Hematopoietic multipotent progenitor cell treated with erythropoietin and hydrocortisone succinate and interleukin-3 and kit ligand, for 15 days (in vitro differentiated cells): ENCODE measurements around the gene HIBADH.
"Not testable (repeated sequence)": the region's sequence is repeated elsewhere in the genome, so short reads cannot be mapped to it uniquely, and the experiment has no call there.

Experiments used
- DNase-seq: peaks from one replicate; pipeline ENCODE4 v3.0.0-alpha.2; 2015; ENCODE audit warnings: low spot score

The HIBADH gene

GRCh38 chr7:27547401-27547800 is 115.3 kb downstream of the HIBADH start:
- no peak for DNase-seq

GRCh38 chr7:27546610-27547009 is 116.1 kb downstream of the HIBADH start:
- no peak for DNase-seq

GRCh38 chr7:27535795-27536194 is 126.9 kb downstream of the HIBADH start:
- DNase-seq: no peak

DNA sequence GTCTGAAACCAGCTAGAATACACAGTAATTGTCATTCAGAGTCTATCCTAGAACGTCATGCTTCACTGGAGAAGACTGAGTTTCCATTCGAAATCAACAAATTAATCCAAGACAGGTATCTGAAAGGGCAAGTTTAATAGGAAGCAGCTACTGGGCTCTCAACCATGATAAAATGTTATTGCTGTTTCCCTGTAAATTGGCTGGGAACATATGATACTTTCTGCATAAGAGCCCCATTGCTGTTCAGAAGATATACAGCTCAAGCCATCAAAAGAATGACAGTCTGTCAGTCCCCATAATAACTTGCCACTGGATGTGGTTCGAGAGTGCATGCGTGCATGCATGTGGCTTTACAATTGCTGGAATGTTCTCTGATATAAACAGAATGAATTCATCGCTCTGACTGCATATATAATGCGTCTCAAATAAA is 129.0 kb downstream of the HIBADH start:
- no peak for DNase-seq

DNA sequence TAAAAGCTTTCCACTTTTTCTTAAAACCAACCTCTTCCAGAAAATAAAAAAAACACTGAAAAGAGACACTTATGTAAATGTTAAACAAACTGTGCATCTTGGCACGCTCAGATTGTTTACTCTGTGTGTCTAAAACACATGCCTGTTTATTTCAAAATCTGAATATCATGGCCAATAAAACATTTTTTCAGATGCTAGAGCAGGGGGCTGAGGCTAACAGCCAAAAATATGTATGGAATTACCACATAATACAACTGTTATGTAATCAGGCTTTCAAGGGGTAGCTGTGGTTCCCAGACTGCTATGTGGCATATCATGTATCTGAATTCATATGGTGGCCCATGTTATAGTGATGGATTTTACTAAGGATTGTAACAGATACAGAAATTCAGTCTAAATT is 130.4 kb downstream of the HIBADH start:
- no peak for DNase-seq

DNA sequence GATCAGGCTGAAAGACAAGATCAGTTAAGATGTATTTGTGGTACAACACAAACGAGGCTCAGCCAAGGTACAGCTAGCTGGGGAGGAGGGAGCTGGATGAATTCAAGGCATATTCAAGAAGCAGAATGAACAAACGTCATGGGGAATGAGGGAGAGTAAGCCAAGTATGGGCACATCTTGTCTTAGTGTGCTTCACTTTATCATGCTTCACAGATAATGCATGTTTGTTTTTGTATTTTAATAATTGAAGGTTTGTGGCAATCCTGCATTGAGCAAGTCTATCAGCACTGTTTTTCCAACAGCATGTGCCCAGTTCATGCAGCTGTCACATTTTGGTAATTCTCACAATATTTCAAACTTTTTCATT is 135.4 kb downstream of the HIBADH start:
- DNase-seq: no peak

- DNase-seq: no peak
These were observed 135.9 kb downstream of the HIBADH start for GRCh38 chr7:27526611-27527347.

DNA sequence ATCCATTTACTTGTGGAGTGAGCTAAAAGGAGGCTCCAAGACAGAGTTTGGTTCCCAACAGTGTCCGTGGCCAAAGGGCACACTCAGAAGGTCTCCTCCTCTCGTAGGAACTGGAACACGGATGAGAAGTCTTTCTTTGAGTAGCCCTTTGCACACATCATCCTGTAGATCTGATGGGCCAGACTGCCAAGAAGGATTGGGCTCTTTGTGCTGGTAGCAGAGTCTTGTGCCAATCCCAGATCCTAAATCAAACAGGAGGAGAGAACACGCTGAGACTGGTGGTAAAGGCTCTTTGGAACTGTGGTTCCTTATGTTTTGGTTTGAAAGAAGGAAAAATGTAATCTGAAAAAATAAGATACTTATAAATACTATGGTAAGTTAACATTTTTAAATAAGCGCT is 136.6 kb downstream of the HIBADH start:
- DNase-seq: no peak

DNA sequence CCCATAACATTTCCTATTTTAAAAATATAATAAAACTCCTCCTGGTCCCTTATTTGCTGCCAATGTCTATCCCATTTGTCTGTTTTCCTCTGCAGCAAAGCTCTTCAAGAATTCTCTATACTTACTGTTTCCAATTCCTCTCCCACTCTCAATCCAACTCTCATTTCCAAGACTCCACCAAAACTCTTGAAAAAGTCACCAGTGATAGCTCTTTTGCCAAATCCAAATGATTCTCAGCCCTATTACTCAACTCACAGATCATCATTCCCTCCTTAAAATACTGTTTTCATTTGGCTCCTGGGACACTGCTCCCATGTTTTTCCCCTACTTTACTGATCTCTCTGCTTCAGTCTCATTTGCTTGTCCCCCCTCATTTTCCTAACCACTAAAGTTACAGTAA is 139.4 kb downstream of the HIBADH start:
- DNase-seq: no peak

- no peak for DNase-seq
These were observed 140.1 kb downstream of the HIBADH start for GRCh38 chr7:27522566-27522965.

GRCh38 chr7:27520815-27521790 is 141.6 kb downstream of the HIBADH start:
- DNase-seq: no peak

GRCh38 chr7:27519793-27520469 is 142.8 kb downstream of the HIBADH start:
- DNase-seq: no peak

GRCh38 chr7:27518561-27519350 is 143.9 kb downstream of the HIBADH start:
- DNase-seq: no peak

- no peak for DNase-seq
These were observed 146.3 kb downstream of the HIBADH start for GRCh38 chr7:27516421-27516820.

DNA sequence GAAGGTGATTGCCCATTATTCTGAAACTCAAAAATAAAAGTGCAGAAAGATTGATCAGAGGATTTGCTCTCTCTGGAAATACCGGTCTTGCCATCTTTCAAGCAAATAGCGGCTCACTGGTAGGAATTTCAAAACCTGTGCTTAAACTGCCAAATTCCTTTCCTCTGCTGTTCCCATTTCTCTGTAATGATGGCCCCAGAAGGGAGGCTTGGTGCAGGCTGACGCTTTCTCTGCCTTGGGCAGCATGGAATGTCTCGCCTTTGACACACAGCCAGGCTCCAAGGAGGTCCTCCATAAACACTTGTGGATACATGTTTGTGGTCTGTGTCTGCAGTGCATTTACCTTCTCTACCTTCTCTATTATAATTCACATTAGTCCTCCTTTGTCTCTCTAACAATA is 146.8 kb downstream of the HIBADH start:
- DNase-seq: no peak

DNA sequence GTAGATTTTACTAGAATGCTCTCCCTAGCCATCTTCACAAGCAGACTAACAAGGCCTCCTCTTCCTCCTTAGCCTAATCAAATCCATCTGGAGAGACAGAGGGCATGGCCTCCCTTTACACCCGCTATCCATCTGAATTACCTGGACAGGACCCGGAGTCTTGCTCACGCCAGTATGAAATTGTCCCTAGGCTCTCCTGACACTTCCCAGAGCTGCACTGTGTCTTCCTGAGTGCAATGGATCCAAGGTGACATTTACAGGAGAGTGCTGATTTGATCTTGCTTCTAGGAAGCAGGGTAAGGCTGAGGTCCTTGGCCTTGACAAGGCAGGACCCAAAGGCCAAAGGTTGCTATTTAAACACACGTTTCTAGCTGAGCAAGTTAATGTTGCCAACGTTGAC is 147.8 kb downstream of the HIBADH start:
- no peak for DNase-seq

DNA sequence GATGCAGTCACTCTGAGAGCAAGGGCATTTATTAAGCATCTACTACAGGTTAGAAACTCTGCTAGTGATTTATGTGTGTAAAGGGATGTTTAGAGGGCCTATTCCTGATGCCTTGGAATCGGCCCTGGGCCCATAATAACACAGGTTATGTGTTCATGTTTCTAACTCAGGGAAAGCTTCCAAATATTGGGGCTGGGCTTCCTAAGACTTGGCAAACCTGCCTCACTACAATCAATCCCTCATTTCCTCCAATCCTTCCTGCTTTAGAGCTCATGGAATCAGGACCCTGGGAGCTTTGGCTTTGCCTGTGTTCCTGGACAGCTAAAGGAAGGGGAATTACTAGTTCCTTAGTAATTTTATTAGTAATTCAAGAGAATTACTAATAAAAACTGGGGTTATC is 148.8 kb downstream of the HIBADH start:
- no peak for DNase-seq

GRCh38 chr7:27511370-27511769 is 151.3 kb downstream of the HIBADH start:
- DNase-seq: not testable (repeated sequence)

GRCh38 chr7:27510541-27510940 is 152.1 kb downstream of the HIBADH start:
- no peak for DNase-seq

DNA sequence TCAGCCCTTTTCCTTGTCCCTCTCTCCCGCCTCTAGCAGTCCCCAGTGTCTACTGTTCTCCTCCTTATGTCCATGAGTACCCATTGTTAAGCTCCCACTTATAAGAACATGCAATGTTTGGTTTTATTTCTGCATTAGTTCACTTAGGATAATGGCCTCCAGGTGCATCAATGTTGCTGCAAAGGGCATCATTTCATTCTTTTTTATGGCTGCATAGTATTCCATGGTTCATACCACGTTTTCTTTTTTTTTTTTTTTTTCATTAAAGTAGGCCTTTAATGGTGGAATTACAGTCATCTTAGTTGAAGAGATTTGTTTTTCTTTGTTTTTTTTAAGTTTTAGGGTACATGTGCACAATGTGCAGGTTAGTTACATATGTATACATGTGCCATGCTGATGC is 160.8 kb downstream of the HIBADH start:
- not testable (repeated sequence) for DNase-seq

- DNase-seq: no peak
These were observed 161.7 kb downstream of the HIBADH start for GRCh38 chr7:27501001-27501400.

GRCh38 chr7:27492224-27492623 is 170.5 kb downstream of the HIBADH start:
- DNase-seq: no peak
